SH-SY5Y (cell line): ENCODE data around the gene IZUMO1.

ENCODE experiments used
- GATA2 ChIP-seq: IDR thresholded peaks from 2 replicates; pipeline ENCODE4 v1.6.1; 2011; ENCODE audit warnings: mild to moderate bottlenecking, low read depth, low read length
- GATA3 ChIP-seq: IDR thresholded peaks from 2 replicates; pipeline ENCODE4 v1.6.1; 2011; ENCODE audit warnings: low read depth, mild to moderate bottlenecking, low read length, moderate library complexity

The IZUMO1 gene

GRCh38 chr19:48768994-48769713 lies 22.4 kb upstream of the IZUMO1 start:
- TF ChIP-seq GATA2 = no peak
- TF ChIP-seq GATA3 = no peak

- TF ChIP-seq GATA2 (no peak), GATA3 (no peak)
Measured at GRCh38 chr19:48760504-48761205, 13.9 kb upstream of the IZUMO1 start.

- TF ChIP-seq GATA3 (no peak), GATA2 (no peak)
Measured at GRCh38 chr19:48757741-48758144, 11.0 kb upstream of the IZUMO1 start.

DNA sequence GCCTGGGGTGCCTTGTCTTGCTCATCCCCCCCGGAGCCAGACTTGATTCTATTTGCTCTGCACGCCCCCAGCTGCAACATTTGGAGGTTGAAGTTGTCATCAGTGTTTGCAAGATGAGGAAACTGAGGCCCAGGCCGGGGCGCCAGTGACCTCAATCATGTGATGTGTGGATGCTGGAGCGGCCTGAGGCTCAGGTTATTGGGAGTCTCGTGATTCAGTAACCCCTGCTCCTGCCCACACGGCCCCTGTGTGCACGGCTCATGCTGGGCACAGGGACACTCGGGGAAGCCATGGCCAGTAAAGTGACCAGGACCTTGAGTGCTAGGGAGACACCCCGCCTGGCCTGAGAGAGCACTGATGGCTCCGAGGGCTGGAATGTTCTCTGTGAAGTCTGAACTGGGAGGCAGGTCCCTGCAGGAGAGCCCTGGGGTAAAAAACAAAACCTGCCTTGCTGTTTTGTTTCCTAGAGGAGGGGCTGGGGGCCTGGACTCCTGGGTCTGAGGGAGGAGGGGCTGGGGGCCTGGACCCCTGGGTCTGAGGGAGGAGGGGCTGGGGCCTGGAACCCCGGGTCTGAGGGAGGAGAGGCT lies 10.5 kb upstream of the IZUMO1 start:
- no peak for TF ChIP-seq GATA2
- TF ChIP-seq GATA3 = no peak

GRCh38 chr19:48756686-48757085 lies 10.0 kb upstream of the IZUMO1 start:
- TF ChIP-seq GATA2 (no peak), GATA3 (no peak)

DNA sequence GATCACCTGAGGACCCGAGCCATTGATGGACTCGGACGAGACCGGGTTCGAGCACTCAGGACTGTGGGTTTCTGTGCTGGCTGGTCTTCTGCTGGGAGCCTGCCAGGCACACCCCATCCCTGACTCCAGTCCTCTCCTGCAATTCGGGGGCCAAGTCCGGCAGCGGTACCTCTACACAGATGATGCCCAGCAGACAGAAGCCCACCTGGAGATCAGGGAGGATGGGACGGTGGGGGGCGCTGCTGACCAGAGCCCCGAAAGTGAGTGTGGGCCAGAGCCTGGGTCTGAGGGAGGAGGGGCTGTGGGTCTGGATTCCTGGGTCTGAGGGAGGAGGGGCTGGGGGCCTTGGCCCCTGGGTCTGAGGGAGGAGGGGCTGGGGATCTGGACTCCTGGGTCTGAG lies 9.5 kb upstream of the IZUMO1 start:
- no peak for TF ChIP-seq GATA2
- TF ChIP-seq GATA3 = no peak

DNA sequence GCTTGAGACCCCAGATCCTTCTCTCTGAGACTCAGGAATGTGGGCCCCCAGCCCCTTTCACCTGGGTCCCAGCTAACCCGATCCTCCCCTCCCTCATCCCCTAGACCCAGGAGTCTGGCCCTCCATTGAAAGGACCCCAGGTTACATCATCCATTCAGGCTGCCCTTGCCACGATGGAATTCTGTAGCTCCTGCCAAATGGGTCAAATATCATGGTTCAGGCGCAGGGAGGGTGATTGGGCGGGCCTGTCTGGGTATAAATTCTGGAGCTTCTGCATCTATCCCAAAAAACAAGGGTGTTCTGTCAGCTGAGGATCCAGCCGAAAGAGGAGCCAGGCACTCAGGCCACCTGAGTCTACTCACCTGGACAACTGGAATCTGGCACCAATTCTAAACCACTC lies 9.1 kb upstream of the IZUMO1 start:
- TF ChIP-seq GATA2 = no peak
- TF ChIP-seq GATA3 = no peak

DNA sequence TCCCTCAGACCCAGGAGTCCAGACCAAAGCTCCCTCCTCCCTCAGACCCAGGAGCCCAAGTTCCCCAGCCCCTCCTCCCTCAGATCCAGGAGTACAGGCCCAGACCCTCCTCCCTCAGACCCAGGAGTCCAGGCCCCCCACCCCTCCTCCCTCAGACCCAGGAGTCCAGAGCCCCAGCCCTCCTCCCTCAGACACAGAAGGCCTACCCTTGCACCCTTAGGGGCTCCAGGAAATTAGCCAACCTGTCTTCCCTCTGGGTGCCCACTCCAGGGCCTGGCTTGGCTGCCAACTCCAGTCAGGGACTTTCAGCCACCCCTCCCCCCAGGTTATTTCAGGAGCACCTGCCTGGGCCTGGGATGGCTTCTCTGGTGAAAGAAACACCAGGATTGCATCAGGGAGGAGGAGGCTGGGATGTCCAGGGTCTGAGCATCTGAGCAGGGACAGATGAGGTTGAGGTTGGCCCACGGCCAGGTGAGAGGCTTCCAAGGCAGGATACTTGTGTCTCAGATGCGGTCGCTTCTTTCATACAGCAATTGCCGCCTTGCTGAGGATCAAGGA lies 8.5 kb upstream of the IZUMO1 start, which contains the start of gene FGF21:
Gene FGF21 (plus strand): TSS at position 441 of the 558 bp plus-strand sequence. CDS start 713 bp downstream, outside the sequence.
- TF ChIP-seq GATA3 = no peak
- TF ChIP-seq GATA2 = no peak

- no peak for TF ChIP-seq GATA2
- no peak for TF ChIP-seq GATA3
Measured at GRCh38 chr19:48752496-48753365, 6.0 kb upstream of the IZUMO1 start, which contains the start of gene FUT1. Gene FUT1 (minus strand): TSS chr19:48752641. CDS start chr19:48751281, 1,360 bp downstream.

DNA sequence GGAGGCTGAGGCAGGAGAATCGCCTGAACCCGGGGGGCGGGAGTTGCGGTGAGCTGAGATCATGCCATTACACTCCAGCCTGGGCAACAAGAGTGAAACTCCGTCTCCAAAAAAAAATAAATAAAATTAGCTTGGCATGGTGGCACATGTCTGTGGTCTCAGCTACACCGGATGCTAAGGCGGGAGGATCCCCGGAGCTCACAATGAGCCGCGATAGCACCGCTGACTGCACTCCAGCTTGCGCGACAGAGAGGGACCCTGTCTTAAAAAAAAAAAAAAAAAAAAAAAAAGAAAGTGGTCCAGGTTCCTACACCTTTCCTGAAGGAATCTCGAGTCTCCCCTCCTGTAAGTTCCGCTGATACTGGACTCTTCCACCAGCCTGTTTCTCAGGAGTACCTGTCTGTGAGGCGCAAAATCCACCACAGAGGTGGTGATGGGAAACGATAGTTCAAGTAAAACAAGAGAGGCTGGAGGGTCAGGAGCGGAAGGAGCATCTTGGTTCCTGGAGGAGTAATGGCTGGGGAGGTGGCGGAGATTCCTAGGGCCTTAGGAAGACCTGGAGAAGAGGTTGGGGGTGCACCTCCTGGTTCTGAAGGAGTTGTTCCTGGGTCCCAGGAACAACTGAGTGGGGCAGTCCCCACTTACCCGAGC lies 5.3 kb upstream of the IZUMO1 start:
- TF ChIP-seq GATA3 (no peak), GATA2 (no peak)

DNA sequence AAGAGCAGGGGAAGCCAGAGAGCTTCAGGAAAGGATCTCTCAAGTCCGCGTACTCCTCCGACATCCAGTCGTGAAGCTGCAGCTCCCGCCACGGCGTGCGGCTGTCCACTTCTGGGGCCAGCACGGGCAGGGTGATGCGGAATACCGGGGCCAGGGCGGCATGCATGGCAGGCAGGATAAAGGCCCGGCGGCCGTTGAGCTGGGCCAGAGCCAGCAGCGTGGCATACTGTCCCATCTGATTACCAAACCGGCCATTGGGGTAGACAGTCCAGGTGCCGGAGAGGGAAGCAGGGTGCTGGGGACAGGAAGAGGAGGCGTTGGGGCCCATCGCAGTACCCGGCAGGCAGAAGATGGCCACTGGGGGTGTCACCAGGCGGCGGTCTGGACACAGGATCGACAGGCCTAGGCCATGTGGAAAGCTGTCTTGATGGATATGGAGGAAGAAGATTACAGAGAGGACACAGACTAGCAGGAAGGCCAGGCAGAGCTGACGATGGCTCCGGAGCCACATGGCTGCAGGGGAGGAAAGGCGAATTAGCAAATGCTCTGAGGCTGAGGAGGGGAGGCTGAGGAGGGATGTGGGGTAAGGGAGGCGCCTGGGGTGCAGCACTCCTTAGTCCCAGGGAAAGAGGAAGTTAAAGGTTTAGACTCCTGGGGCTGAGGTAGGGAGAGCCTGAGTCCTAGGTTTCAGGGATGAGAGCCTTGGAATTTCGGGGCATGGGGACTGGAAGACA lies 4.2 kb upstream of the IZUMO1 start:
- TF ChIP-seq GATA2 (no peak), GATA3 (no peak)

GRCh38 chr19:48750351-48750750 lies 3.6 kb upstream of the IZUMO1 start:
- TF ChIP-seq GATA2 = no peak
- no peak for TF ChIP-seq GATA3
